KMS-11 (cell line): ENCODE measurements around the gene NCF2.

Experiments
- H2AFZ ChIP-seq: fragments of 200-600 bp; sonication (generic); 2 replicates; pipeline ENCODE4 v1.6.1; 2016; ENCODE audit warnings: antibody characterized with exemption, mixed run types, low read depth
- H3K27ac ChIP-seq: fragments of 200-600 bp; sonication (generic); 2 replicates; pipeline ENCODE4 v1.6.1; 2016; ENCODE audit warnings: mild to moderate bottlenecking, mixed run types
- H3K27me3 ChIP-seq: fragments of 200-600 bp; sonication (generic); 2 replicates; pipeline ENCODE4 v1.6.1; 2017; ENCODE audit warnings: mild to moderate bottlenecking, low read depth, mixed run types, moderate library complexity; ENCODE audit not compliant: insufficient read depth
- H3K36me3 ChIP-seq: fragments of 200-600 bp; sonication (generic); 2 replicates; pipeline ENCODE4 v1.6.1; 2017; ENCODE audit warnings: mild to moderate bottlenecking, mixed run types; ENCODE audit not compliant: insufficient read depth
- H3K4me1 ChIP-seq: fragments of 200-600 bp; sonication (generic); 2 replicates; pipeline ENCODE4 v1.6.1; 2016; ENCODE audit warnings: mild to moderate bottlenecking, low read depth, mixed run types; ENCODE audit not compliant: poor library complexity, severe bottlenecking
- H3K4me2 ChIP-seq: fragments of 200-600 bp; sonication (generic); 2 replicates; pipeline ENCODE4 v1.7.0; 2016; ENCODE audit warnings: mild to moderate bottlenecking, mixed run types
- H3K4me3 ChIP-seq: fragments of 200-600 bp; sonication (generic); IDR thresholded peaks from 2 replicates; pipeline ENCODE4 v1.6.1; 2017; ENCODE audit warnings: low read depth, low read length, mixed read lengths; ENCODE audit not compliant: insufficient read depth
- H3K79me2 ChIP-seq: fragments of 200-600 bp; sonication (generic); 2 replicates; pipeline ENCODE4 v1.6.1; 2016; ENCODE audit warnings: low read depth, mixed run types; ENCODE audit not compliant: insufficient read depth
- H3K9ac ChIP-seq: fragments of 200-600 bp; sonication (generic); 2 replicates; pipeline ENCODE4 v1.6.1; 2016; ENCODE audit warnings: mild to moderate bottlenecking, mixed run types
- H4K20me1 ChIP-seq: fragments of 200-600 bp; sonication (generic); 2 replicates; pipeline ENCODE4 v1.6.1; 2016; ENCODE audit warnings: mild to moderate bottlenecking, mixed run types; ENCODE audit not compliant: insufficient read depth
- CTCF ChIP-seq: fragments of 200-600 bp; sonication (generic); conservative IDR thresholded peaks from 2 replicates; pipeline ENCODE4 v1.6.1; 2017; ENCODE audit warnings: low read depth, mild to moderate bottlenecking, antibody characterized with exemption, low read length, moderate library complexity, mixed read lengths

NCF2 gene

DNA sequence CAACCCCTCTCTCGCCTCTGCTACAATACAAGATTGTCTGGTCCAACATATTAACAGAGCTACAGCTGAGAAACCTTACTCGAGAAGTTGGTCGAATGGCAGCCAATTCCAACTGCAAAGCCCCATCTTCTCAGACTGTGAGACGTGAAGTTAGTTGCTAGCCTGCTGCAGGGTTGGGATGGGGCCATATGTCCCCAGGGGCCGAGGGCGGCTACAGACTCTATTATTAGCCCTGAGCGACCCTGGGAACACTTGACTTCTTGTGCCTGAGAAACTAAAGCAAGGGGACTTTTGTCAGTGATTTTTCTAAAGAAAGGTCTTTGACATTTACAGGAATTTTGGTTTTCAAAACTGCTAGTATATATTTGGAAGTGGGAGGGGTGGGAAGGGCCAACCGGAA, 13.7 kb downstream of the NCF2 start:
- Histone ChIP-seq H2AFZ (no peak overlapping the region), H3K9ac (no peak overlapping the region), H3K79me2 (no peaks in the 10 kb centered on the region), H3K4me3 (no peak overlapping the region), H3K27ac (no peak overlapping the region), H3K36me3 (no peaks in the 10 kb centered on the region), H3K27me3 (no peaks in the 10 kb centered on the region), H4K20me1 (no peaks in the 10 kb centered on the region), H3K4me2 (no peak overlapping the region), H3K4me1 (no peaks in the 10 kb centered on the region)
- TF ChIP-seq CTCF: no peak

GRCh38 chr1:183575606-183576005, 14.7 kb downstream of the NCF2 start:
- Histone ChIP-seq H3K36me3 (no peaks in the 10 kb centered on the region), H3K4me3 (no peak overlapping the region), H3K27me3 (no peaks in the 10 kb centered on the region), H3K27ac (no peak overlapping the region), H3K9ac (no peak overlapping the region), H3K4me2 (no peak overlapping the region), H3K79me2 (no peaks in the 10 kb centered on the region), H3K4me1 (no peaks in the 10 kb centered on the region), H4K20me1 (no peaks in the 10 kb centered on the region), H2AFZ (no peak overlapping the region)
- TF ChIP-seq CTCF: no peak

DNA sequence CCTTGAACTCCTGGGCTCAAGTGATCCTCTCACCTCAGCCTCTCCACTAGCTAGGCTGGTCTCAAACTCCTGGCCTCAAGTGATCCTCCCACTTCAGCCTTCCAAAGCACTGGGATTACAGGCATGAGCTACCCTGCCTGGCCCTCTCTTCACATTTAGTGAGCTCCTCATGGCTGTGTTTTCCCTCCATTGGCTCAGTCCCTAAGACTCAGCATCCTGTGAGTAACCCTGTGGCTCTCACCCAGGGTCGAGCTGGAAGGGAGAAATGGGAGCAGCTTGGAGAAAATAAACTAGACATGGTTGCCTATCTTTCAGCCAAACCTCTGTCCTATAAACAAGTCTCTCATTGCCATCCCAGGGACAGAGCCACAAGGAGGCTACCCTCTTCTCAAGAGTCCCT, 17.5 kb downstream of the NCF2 start:
- H3K27ac ChIP-seq: no peak overlapping the region
- H4K20me1 ChIP-seq: no peaks in the 10 kb centered on the region
- no peaks in the 10 kb centered on the region for H3K27me3 ChIP-seq
- H3K36me3 ChIP-seq: no peaks in the 10 kb centered on the region
- peaks cover 1% of the 10 kb centered on the region for H3K4me1 ChIP-seq
- no peak overlapping the region for H3K9ac ChIP-seq
- TF ChIP-seq CTCF: no peak
- no peak overlapping the region for H3K4me3 ChIP-seq
- no peak overlapping the region for H2AFZ ChIP-seq
- H3K4me2 ChIP-seq: no peak overlapping the region
- no peaks in the 10 kb centered on the region for H3K79me2 ChIP-seq

DNA sequence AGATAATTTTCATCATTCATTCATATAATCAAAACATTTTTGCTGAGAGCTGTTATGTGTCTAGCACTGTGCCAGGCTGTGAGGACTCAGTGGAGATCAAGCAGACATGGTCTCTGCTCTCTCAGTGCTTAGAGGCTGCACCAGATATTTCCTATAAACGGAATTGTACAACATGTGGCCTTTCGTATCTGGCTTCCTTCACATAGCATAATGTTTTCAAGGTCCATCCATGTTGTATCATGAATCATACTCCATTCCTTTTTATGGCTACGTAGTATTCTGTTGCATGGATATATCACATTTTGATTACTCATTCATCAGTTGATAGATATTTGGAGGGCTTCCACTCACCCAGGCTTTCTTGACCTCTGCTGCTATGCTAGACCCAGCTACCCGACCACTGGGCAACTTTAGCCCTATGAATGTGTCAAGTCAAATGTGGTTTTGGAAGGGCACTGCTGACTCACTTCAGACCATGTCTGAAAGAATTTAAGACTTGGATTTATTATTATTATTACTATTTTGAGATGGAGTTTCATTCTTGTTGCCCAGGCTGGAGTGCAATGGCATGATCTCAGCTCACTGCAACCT, 18.5 kb downstream of the NCF2 start:
- no peak for TF ChIP-seq CTCF
- no peaks in the 10 kb centered on the region for H3K79me2 ChIP-seq
- H3K4me2 ChIP-seq: no peak overlapping the region
- no peaks in the 10 kb centered on the region for H3K36me3 ChIP-seq
- H4K20me1 ChIP-seq: no peaks in the 10 kb centered on the region
- H3K4me1 ChIP-seq: peaks cover 9% of the 10 kb centered on the region
- no peak overlapping the region for H3K4me3 ChIP-seq
- no peak overlapping the region for H3K9ac ChIP-seq
- H3K27ac ChIP-seq: no peak overlapping the region
- H3K27me3 ChIP-seq: no peaks in the 10 kb centered on the region
- no peak overlapping the region for H2AFZ ChIP-seq
